GM11168 (cell line): ENCODE results near the gene TGFB2.

Experiments
- in situ Hi-C: fragments of 300-500 bp; cut with MboI; formaldehyde crosslinking; loops from one replicate; pipeline ENCODE4 v1.12.0; 2022; ENCODE audit warnings: low sequenced_read_pairs; ENCODE audit not compliant: unreplicated experiment

The TGFB2 gene

GRCh38 chr1:218355278-218355677 is 10.1 kb downstream of the TGFB2 start:
- in situ Hi-C loops = no loop called here

GRCh38 chr1:218357211-218357892 is 12.2 kb downstream of the TGFB2 start:
- in situ Hi-C loops = no loop called here

- in situ Hi-C loops = no loop called here
Observed at GRCh38 chr1:218357893-218358232, 12.7 kb downstream of the TGFB2 start.

- in situ Hi-C loops = no loop called here
Observed at GRCh38 chr1:218361298-218362065, 16.3 kb downstream of the TGFB2 start.

- in situ Hi-C loops = no loop called here
Observed at GRCh38 chr1:218362418-218363076, 17.4 kb downstream of the TGFB2 start.

- in situ Hi-C loops = no loop called here
Observed at GRCh38 chr1:218363141-218363540, 18.0 kb downstream of the TGFB2 start.

- in situ Hi-C loops = no loop called here
Observed at GRCh38 chr1:218364028-218364710, 19.0 kb downstream of the TGFB2 start.

GRCh38 chr1:218365226-218365999 is 20.3 kb downstream of the TGFB2 start:
- in situ Hi-C loops = no loop called here

GRCh38 chr1:218366322-218367052 is 21.4 kb downstream of the TGFB2 start:
- in situ Hi-C loops = no loop called here

GRCh38 chr1:218367118-218367517 is 22.0 kb downstream of the TGFB2 start:
- in situ Hi-C loops = no loop called here

- in situ Hi-C loops = no loop called here
Observed at GRCh38 chr1:218368686-218369085, 23.6 kb downstream of the TGFB2 start.

- in situ Hi-C loops = no loop called here
Observed at GRCh38 chr1:218369688-218370511, 24.8 kb downstream of the TGFB2 start.

- in situ Hi-C loops = no loop called here
Observed at GRCh38 chr1:218371927-218372672, 27.0 kb downstream of the TGFB2 start.

GRCh38 chr1:218374401-218375353 is 29.5 kb downstream of the TGFB2 start:
- in situ Hi-C loops = no loop called here

GRCh38 chr1:218376722-218377121 is 31.6 kb downstream of the TGFB2 start:
- in situ Hi-C loops = no loop called here

- in situ Hi-C loops = no loop called here
Observed at GRCh38 chr1:218377143-218377660, 32.1 kb downstream of the TGFB2 start.
